Measurements from ENCODE around the gene HSPA12A. TPM values are rescaled to one million over a fixed set of nuclear protein-coding genes. Genes with fewer than 3 reads are reported as not detected.

Gene HSPA12A
- total RNA-seq, 4 donors from 2014 or later, result 4.5 to 6.0 (median 4.9) TPM

DNA sequence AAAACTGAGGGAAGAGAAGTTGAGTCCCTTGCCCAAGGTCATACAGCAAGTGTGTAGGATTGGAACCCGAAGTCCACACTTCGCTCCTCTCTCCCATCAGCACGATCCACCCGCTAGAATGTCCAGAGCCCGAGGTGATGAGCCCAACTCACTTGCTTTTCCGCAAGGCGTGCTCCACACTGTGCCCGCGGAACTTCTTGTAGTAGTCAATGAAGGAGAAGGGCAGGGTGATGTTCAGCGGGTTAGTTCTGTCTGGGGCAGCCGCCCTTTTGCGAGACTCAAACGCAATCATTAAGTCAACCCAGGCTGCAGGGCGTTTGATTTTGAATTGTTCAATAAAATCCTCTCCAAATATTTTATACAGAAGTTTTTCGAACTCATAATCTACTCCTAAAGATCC, 63.0 kb downstream of the HSPA12A start:
- H3K4me1 ChIP-seq, result no peaks in the 10 kb centered on the region
- in situ Hi-C loops (cut with MboI; ENCODE audit: low sequenced_read_pairs in 4 of 4) (loop anchor here in 1 of 4 donors (25.0 kb wide), 1 partner anchor 483 kb away; no protein-coding TSS in a partner anchor), intact Hi-C loops (cut with DNase I; ENCODE audit: low total_unique reads) (no loop called here)
- no peak overlapping the region for H3K27ac ChIP-seq
- TF ChIP-seq POLR2A (IDR thresholded peaks at IDR 0.05), result no peak
- TF ChIP-seq, protein P1, sequence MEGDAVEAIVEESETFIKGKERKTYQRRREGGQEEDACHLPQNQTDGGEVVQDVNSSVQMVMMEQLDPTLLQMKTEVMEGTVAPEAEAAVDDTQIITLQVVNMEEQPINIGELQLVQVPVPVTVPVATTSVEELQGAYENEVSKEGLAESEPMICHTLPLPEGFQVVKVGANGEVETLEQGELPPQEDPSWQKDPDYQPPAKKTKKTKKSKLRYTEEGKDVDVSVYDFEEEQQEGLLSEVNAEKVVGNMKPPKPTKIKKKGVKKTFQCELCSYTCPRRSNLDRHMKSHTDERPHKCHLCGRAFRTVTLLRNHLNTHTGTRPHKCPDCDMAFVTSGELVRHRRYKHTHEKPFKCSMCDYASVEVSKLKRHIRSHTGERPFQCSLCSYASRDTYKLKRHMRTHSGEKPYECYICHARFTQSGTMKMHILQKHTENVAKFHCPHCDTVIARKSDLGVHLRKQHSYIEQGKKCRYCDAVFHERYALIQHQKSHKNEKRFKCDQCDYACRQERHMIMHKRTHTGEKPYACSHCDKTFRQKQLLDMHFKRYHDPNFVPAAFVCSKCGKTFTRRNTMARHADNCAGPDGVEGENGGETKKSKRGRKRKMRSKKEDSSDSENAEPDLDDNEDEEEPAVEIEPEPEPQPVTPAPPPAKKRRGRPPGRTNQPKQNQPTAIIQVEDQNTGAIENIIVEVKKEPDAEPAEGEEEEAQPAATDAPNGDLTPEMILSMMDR (IDR thresholded peaks at IDR 0.05 in 4 of 5, conservative IDR thresholded peaks at IDR 0.05 in 1 of 5), result no peak
- DNase-seq (no peak), ATAC-seq (no peak)
- no peaks in the 10 kb centered on the region for H3K36me3 ChIP-seq
- no peaks in the 10 kb centered on the region for H3K9me3 ChIP-seq
- no peaks in the 10 kb centered on the region for H3K27me3 ChIP-seq
- H3K4me3 ChIP-seq, result no peak overlapping the region

DNA sequence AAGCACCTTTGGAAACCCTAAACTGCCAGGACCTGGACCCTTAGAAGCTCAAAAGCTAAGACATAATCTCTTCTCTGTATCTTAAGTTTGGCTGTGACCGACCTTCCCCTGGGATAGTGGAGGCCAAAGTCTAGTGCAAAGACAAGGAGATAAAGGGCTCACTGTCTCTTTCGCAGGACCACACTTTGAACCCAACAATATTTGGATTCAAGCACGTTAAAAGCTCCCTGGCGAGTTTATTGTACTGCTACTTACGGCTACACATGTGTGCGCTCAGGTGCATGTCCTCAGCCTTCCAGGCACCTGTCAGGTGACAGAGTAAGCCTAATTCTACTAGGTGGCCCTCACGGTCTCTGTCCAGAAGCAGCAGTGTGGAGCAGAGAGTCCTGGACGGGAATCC, 65.7 kb downstream of the HSPA12A start:
- ATAC-seq (no peak), DNase-seq (no peak)
- H3K27me3 ChIP-seq, result no peaks in the 10 kb centered on the region
- intact Hi-C loops (cut with DNase I; ENCODE audit: low total_unique reads), result no loop called here
- in situ Hi-C loops (cut with MboI; ENCODE audit: low sequenced_read_pairs in 4 of 4), result loop anchor here in 1 of 4 donors (25.0 kb wide), 1 partner anchor 486 kb away; no protein-coding TSS in a partner anchor
- TF ChIP-seq POLR2A (IDR thresholded peaks at IDR 0.05), result no peak
- TF ChIP-seq, protein P1 (IDR thresholded peaks at IDR 0.05 in 4 of 5, conservative IDR thresholded peaks at IDR 0.05 in 1 of 5), result no peak
- no peaks in the 10 kb centered on the region for H3K4me1 ChIP-seq
- H3K4me3 ChIP-seq, result no peak overlapping the region
- H3K36me3 ChIP-seq, result no peaks in the 10 kb centered on the region
- H3K9me3 ChIP-seq, result no peaks in the 10 kb centered on the region
- no peak overlapping the region for H3K27ac ChIP-seq

DNA sequence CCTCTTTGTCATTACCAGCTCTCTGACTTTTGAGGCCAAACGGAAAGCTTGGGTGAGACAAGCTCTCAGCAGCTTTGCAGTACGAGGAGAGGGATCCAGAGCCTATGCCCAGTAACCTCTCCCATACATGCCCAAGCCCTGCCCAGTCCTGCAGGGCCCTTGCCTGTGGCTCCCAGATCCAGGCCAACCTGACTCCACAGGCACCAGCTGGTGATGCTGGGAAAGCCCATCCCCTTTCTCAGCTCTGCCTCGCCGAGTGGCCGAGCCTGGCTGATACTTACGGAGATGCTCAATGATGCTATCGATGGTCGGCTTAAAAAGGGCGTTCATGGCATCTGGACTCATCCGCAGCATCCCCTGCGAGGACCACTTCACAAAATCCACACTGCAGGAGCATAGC, 66.2 kb downstream of the HSPA12A start:
- no peak for ATAC-seq
- Histone ChIP-seq H3K4me3 (no peak overlapping the region), H3K27me3 (no peaks in the 10 kb centered on the region), H3K36me3 (no peaks in the 10 kb centered on the region), H3K27ac (no peak overlapping the region), H3K4me1 (no peaks in the 10 kb centered on the region), H3K9me3 (no peaks in the 10 kb centered on the region)
- TF ChIP-seq, protein P1 (IDR thresholded peaks at IDR 0.05 in 4 of 5, conservative IDR thresholded peaks at IDR 0.05 in 1 of 5), result no peak
- TF ChIP-seq POLR2A (IDR thresholded peaks at IDR 0.05), result no peak
- in situ Hi-C loops (cut with MboI; ENCODE audit: low sequenced_read_pairs in 4 of 4) (loop anchor here in 1 of 4 donors (25.0 kb wide), 1 partner anchor 486 kb away; no protein-coding TSS in a partner anchor), intact Hi-C loops (cut with DNase I; ENCODE audit: low total_unique reads) (no loop called here)
- DNase-seq, result no peak

DNA sequence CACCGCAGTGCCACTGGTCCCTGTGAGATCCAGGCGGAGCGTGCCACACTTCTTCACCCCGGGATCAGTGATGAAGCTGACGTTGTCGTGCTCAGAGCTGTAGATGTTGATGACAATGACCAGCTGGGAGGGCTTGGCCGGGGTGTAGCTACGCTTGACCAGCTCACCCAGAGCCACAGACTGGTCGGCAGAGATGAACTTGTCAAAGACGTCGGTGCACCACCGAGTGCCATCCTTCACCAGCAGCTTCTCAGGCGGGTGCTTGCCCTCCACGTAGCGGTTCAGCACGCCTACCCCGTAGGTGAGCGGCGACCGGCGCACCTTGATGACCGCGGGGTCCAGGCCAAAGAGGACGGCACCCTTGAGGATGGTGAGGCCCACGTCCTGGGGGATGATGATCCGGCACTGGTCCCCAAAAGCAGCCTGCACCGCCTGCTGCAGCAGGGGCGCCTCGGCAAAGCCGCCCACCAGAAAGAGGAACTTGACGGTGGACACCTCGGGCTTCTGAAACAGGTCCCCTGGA, 67.4 kb downstream of the HSPA12A start:
- no peak for DNase-seq
- TF ChIP-seq, protein P1 (IDR thresholded peaks at IDR 0.05 in 4 of 5, conservative IDR thresholded peaks at IDR 0.05 in 1 of 5), result no peak
- TF ChIP-seq POLR2A (IDR thresholded peaks at IDR 0.05), result no peak

DNA sequence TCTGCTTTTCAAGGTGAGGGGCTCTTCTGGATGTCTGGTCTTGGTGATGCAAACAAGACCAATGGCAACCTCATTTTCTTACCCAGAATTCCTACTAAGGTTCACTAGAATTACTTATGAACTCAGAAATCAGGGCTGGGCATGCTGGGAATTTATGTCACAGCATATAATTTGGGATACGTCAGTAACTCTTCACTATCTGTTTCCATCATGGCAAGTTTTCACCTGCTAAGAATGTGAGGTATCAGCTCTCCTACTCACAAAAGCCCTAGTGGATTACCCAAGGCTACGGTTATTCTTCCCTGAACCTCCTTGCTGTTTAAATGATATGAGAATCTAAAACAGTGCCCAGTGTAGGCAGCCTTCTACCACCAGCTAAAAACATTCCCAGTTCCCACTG, 68.5 kb downstream of the HSPA12A start:
- H3K27me3 ChIP-seq, result peaks cover 3 to 9% (median 8%) of the 10 kb centered on the region in 3 donors
- no peaks in the 10 kb centered on the region for H3K9me3 ChIP-seq
- DNase-seq (no peak), ATAC-seq (no peak)
- intact Hi-C loops (cut with DNase I; ENCODE audit: low total_unique reads), result no loop called here
- TF ChIP-seq, protein P1 (IDR thresholded peaks at IDR 0.05 in 4 of 5, conservative IDR thresholded peaks at IDR 0.05 in 1 of 5), result no peak
- no peak for TF ChIP-seq POLR2A (IDR thresholded peaks at IDR 0.05)
- no peaks in the 10 kb centered on the region for H3K36me3 ChIP-seq
- in situ Hi-C loops (cut with MboI; ENCODE audit: low sequenced_read_pairs in 4 of 4), result no loop called here
- H3K27ac ChIP-seq, result no peak overlapping the region
- H3K4me1 ChIP-seq, result no peaks in the 10 kb centered on the region
- H3K4me3 ChIP-seq, result no peak overlapping the region

More for the DNA sequence above, 67.4 kb downstream of the HSPA12A start:
- no peak overlapping the region for H3K4me3 ChIP-seq
- no peaks in the 10 kb centered on the region for H3K9me3 ChIP-seq
- no peaks in the 10 kb centered on the region for H3K4me1 ChIP-seq
- in situ Hi-C loops (cut with MboI; ENCODE audit: low sequenced_read_pairs in 4 of 4) (loop anchor here in 1 of 4 donors (25.0 kb wide), 1 partner anchor 487 kb away; no protein-coding TSS in a partner anchor), intact Hi-C loops (cut with DNase I; ENCODE audit: low total_unique reads) (no loop called here)
- peaks cover 0 to 4% (median 4%) of the 10 kb centered on the region in 3 donors for H3K27me3 ChIP-seq
- H3K27ac ChIP-seq, result no peak overlapping the region
- ATAC-seq, result no peak
- H3K36me3 ChIP-seq, result no peaks in the 10 kb centered on the region
